Gastroesophageal sphincter (tissue), 3 donors: Measurements from ENCODE around the gene EIF4A3.

Experiments
- CTCF ChIP-seq, 4 experiments: fragments of 200-600 bp in 2 of 4; fragments of 450-650 bp in 2 of 4; sonication (generic) in 1 of 4; IDR thresholded peaks; one replicate each; pipeline ENCODE4 v1.5.1; 2017 to 2019; ENCODE audit warnings: antibody characterized with exemption in 4 of 4, mild to moderate bottlenecking in 2 of 4, moderate library complexity in 2 of 4
- EP300 ChIP-seq: sonication (generic); formaldehyde crosslinking; IDR thresholded peaks from one replicate; pipeline ENCODE4 v1.6.1; 2017; ENCODE audit warnings: antibody characterized with exemption, mild to moderate bottlenecking
- POLR2A ChIP-seq, 2 donors: fragments of 450-650 bp; IDR thresholded peaks; one replicate each; pipeline ENCODE4 v1.6.1; 2017; ENCODE audit warnings: antibody characterized with exemption in 2 of 2, mild to moderate bottlenecking in 2 of 2, moderate library complexity in 1 of 2
- POLR2AphosphoS5 ChIP-seq: sonication (generic); formaldehyde crosslinking; IDR thresholded peaks from one replicate; pipeline ENCODE4 v1.6.1; 2017; ENCODE audit warnings: antibody characterized with exemption

DNA sequence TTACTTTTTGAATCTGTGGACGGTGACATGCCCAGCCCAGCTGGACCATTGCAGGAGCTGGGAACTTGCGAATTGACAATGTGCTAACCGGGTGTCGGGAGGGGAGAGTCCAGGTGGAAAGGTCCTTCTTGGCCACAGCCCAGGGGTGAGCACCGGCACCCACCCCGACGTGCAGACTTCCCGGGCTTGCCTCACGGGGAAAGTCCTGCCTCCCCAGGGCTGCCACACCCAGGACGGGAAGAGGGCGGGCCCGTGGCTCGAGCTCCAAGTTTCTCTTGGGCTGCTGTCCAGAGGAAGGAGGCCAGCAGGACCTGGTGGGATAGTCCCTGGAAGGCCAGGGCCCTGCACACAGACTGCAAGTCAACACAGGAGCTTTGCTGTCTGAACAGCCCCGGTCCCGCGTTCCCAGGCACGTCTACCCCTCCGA is 40.6 kb upstream of the EIF4A3 start:
- no peak for TF ChIP-seq EP300
- no peak for TF ChIP-seq CTCF (IDR thresholded peaks at IDR 0.05)
- no peak for TF ChIP-seq POLR2A (IDR thresholded peaks at IDR 0.05)
- TF ChIP-seq POLR2AphosphoS5, result no peak
